ENCODE data around the gene TBXAS1. TPM values are rescaled to one million over a fixed set of nuclear protein-coding genes. Genes with fewer than 3 reads are reported as not detected.

Gene TBXAS1
- total and polyA plus RNA-seq, 5 experiments from 2014 or later, result 0.41 to 2.7 (median 1.1) TPM

DNA sequence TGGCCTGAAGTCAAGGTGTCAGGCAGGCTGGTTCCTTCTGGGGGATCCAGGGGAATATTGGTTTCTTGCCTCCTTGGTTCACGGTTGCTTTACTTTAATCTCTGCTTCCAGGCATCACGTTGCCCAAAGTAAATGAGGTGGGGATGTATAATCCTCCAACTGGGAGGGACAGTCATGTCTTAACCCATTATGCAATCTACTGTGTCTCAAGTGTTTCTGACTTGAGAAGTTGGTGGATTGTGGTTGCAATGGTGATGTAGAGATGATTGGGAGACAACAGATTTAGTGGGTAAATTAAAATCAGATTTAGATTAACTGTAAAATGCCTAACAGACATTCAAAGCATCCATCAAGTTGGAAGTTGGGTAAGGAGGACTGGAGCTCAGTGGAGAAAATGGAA lies 32.7 kb downstream of the TBXAS1 start:
- ATAC-seq (no peak), DNase-seq (no peak)
- H3K4me3 Mint-ChIP-seq, result no peak overlapping the region
- POLR2A ChIA-PET, result no interaction called here
- peaks cover 6 to 36% (median 8%) of the 10 kb centered on the region in 4 donors for H3K4me1 Mint-ChIP-seq
- peaks cover 0 to 5% (median 0%) of the 10 kb centered on the region in 3 donors for H3K36me3 Mint-ChIP-seq
- H3K27me3 Mint-ChIP-seq, result peaks cover 2 to 19% (median 5%) of the 10 kb centered on the region in 5 donors
- peaks cover 0 to 15% (median 10%) of the 10 kb centered on the region in 9 donors for H3K9me3 Mint-ChIP-seq
- no peak overlapping the region for H3K27ac Mint-ChIP-seq

DNA sequence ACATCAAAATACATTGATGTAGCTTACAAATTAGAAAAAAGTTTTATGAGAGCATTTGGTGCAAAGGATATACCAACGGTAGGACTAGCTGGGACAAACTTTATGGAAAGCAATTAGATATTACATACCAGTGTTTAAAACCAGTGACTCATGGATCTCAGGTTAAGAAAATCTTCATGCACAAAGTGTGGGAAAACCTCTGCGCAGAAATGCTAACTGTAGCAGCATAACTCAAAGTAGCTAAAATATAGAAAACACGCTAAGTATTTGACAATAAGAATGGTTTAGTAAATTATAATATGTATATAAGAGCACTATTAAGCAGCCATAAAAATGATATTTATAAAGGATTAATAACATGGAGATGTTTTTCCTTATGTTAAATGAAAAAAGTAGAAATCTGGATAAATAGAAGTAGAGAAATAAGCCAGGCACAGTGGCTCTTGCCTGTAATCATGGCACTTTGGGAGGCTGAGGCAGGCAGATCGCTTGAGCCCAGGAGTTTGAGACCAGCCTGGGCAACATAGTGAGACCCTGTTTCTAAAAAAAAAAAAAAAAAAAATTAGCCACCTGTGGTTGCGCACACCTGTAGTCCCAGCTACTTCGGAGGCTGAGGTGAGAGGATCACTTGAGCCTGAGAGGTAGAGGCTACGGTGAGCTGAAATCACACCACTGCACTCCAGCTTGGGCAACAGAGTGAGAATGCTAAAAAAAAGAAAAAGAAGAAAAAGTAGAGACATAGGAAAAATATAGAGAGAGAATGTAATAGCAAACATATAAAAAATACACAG lies 37.2 kb downstream of the TBXAS1 start:
- Mint-ChIP-seq H3K9me3 (peaks cover 0 to 15% (median 10%) of the 10 kb centered on the region in 9 donors), H3K4me1 (peaks cover 0 to 21% (median 2%) of the 10 kb centered on the region in 4 donors), H3K27ac (peak overlapping the region in 1 of 10 donors; percentile 24), H3K36me3 (peaks cover 0 to 5% (median 0%) of the 10 kb centered on the region in 3 donors), H3K4me3 (no peak overlapping the region), H3K27me3 (peaks cover 2 to 19% (median 5%) of the 10 kb centered on the region in 5 donors)
- POLR2A ChIA-PET, result no interaction called here
- DNase-seq, result no peak
- ATAC-seq, result no peak

DNA sequence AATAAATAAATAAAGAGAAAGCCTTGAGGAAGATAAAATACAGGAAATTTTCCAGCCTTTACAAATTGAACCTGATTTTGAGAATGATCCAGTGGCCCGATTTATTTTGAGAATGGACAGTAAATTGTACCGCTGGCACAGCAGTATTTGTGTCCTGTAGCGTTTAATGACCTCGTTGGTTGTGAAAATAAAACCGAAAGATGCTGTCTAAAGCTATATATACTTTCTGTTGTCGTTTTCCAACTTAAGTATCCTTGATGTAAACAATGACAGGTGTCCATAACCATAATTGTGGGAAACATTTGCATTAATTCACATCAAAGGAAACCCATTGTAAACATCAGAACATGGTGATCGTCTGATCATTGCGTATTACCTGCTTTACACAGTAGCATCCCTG lies 38.8 kb downstream of the TBXAS1 start:
- Mint-ChIP-seq H3K27ac (no peak overlapping the region), H3K27me3 (peaks cover 0 to 9% (median 3%) of the 10 kb centered on the region in 5 donors), H3K4me1 (peaks cover 0 to 11% (median under 1%) of the 10 kb centered on the region in 4 donors), H3K36me3 (peaks cover 0 to 5% (median 0%) of the 10 kb centered on the region in 3 donors), H3K9me3 (peaks cover 0 to 15% (median 10%) of the 10 kb centered on the region in 9 donors), H3K4me3 (no peak overlapping the region)
- no peak for ATAC-seq
- POLR2A ChIA-PET, result no interaction called here
- no peak for DNase-seq

DNA sequence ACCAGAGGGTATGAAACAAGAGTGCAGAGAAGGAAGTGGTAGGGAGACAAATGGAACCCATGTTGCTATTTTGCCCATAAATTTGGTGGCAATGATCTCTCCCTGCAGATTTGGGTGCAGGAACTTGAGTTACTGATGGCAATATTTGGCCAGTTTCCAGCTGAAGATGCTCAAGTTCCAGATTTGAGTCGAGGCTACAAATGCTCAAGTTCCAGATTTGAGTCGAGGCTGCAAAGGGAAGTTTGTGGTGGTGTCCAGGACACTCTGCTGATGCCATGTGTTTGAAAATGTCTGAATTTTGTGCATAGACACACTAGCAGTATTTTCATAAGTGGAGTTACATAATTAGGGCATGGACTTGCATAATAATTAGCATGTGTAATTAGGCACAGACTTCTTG lies 40.8 kb downstream of the TBXAS1 start:
- peaks cover 0 to 4% (median 0%) of the 10 kb centered on the region in 9 donors for H3K9me3 Mint-ChIP-seq
- peaks cover 0 to 5% (median 2%) of the 10 kb centered on the region in 5 donors for H3K27me3 Mint-ChIP-seq
- H3K4me1 Mint-ChIP-seq, result peaks cover 0 to 19% (median under 1%) of the 10 kb centered on the region in 4 donors
- ATAC-seq, result no peak
- no peak overlapping the region for H3K27ac Mint-ChIP-seq
- no peak for DNase-seq
- POLR2A ChIA-PET, result no interaction called here
- H3K4me3 Mint-ChIP-seq, result no peak overlapping the region
- peaks cover 0 to 4% (median 0%) of the 10 kb centered on the region in 3 donors for H3K36me3 Mint-ChIP-seq

DNA sequence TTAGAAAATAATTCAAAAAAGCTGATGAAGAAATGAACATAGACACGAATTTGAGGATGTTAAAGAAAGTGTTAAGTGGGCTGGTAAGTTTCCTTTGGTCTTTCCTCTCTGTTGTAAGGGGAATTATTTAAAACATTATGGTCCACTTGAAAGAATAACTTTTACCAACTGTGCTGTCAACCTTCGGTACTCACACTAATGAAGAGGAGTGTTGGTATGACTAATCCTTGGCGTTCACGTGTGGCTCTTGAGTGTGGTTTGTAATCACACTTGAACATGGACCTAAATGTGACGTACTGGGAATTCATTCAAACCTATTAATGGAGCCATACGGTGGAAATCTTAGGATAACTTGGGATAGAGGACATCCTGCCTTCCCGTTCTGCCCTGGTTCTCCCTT lies 41.3 kb downstream of the TBXAS1 start:
- ATAC-seq (no peak), DNase-seq (no peak)
- H3K9me3 Mint-ChIP-seq, result no peaks in the 10 kb centered on the region
- H3K4me1 Mint-ChIP-seq, result peaks cover 0 to 20% (median 0%) of the 10 kb centered on the region in 4 donors
- H3K4me3 Mint-ChIP-seq, result no peak overlapping the region
- no peak overlapping the region for H3K27ac Mint-ChIP-seq
- POLR2A ChIA-PET, result no interaction called here
- H3K27me3 Mint-ChIP-seq, result peaks cover 0 to under 1% (median 0%) of the 10 kb centered on the region in 5 donors
- H3K36me3 Mint-ChIP-seq, result no peaks in the 10 kb centered on the region

DNA sequence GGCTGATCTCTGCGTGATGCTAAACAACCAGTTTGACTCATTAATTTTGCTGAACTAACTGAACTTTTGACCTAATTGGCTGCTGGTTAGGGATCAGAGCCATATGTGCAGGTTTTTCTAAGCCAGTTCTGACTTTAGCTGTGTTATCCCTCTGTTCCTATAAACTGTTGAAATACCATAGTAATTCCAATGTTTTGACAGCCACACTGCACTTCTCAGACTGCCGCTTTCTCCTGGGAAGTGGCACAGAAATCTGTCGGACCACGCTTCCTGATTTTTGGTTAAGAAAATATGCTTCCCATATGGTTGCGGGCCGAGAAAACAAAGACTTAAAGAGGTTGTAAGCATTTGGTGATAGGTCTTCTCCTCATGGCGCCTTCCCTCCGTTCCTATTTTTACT lies 42.3 kb downstream of the TBXAS1 start:
- DNase-seq (no peak), ATAC-seq (no peak)
- no peak overlapping the region for H3K27ac Mint-ChIP-seq
- H3K36me3 Mint-ChIP-seq, result no peaks in the 10 kb centered on the region
- no peaks in the 10 kb centered on the region for H3K27me3 Mint-ChIP-seq
- no peak overlapping the region for H3K4me3 Mint-ChIP-seq
- POLR2A ChIA-PET, result no interaction called here
- H3K4me1 Mint-ChIP-seq, result peaks cover 0 to 29% (median 0%) of the 10 kb centered on the region in 4 donors
- no peaks in the 10 kb centered on the region for H3K9me3 Mint-ChIP-seq

DNA sequence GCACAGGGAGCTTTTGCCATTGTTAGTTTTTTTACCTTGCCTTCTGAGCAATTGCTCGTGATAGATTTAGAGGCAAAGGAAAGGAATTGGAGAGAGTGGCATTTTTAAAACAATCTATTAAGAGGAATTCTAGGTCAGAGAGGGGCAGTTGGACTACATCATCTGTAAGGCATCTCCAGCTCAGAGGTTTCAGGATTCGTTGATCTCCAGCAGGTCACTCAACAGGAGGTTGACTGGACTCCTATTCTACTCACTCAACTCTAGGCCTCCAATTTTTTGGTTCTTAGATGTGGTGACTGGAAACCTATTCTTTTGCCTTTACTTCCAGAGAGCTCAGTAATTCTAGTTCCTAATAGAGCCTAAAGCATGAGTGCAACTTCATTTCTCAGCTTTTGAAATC lies 42.8 kb downstream of the TBXAS1 start:
- POLR2A ChIA-PET, result no interaction called here
- no peak for ATAC-seq

DNA sequence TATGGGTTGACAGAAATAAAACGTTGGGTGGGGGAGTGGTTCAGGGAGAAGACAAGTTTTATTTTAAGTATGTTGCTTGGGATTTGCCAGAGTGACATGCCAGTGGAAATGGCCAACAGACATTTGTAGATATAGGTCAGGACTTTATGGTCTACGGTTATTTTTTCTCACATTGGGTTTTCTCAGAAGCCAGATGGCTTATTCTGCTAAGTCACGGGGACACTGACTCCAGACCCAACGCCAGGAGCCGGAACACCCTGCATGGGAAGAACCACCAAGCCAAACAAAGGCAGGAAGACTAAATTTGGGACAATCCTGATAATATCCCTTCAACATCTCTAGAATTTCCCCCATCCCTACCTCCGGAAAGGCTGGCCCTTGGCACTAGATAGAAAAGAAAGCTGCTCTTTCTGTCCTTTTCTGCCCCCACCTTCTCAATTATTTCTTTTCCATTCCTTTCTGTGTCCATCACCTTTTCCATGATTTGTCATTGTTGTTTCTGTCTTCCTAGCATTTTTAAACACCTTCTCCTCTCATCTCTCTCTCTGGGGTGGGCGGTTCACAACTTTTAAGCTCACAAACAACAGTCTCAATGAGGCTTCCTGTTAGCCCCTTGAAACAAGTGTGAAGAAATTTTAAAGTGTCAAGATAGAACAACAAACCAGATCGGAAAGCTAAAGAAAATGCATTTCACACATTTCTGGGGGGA lies 44.7 kb downstream of the TBXAS1 start:
- Mint-ChIP-seq H3K4me3 (peak overlapping the region in 1 of 10 donors; percentile 26), H3K9me3 (no peaks in the 10 kb centered on the region), H3K27ac (peak overlapping the region in 2 of 10 donors; percentile 21 to 28), H3K36me3 (no peaks in the 10 kb centered on the region), H3K4me1 (peaks cover 0 to 38% (median 1%) of the 10 kb centered on the region in 4 donors), H3K27me3 (no peaks in the 10 kb centered on the region)
- ATAC-seq (no peak), DNase-seq (no peak)
- POLR2A ChIA-PET, result no interaction called here

More for the DNA sequence above, 42.8 kb downstream of the TBXAS1 start:
- H3K4me1 Mint-ChIP-seq, result peaks cover 0 to 34% (median 0%) of the 10 kb centered on the region in 4 donors
- H3K4me3 Mint-ChIP-seq, result no peak overlapping the region
- H3K9me3 Mint-ChIP-seq, result no peaks in the 10 kb centered on the region
- H3K27me3 Mint-ChIP-seq, result no peaks in the 10 kb centered on the region
- H3K27ac Mint-ChIP-seq, result no peak overlapping the region
- no peaks in the 10 kb centered on the region for H3K36me3 Mint-ChIP-seq
- DNase-seq, result no peak

DNA sequence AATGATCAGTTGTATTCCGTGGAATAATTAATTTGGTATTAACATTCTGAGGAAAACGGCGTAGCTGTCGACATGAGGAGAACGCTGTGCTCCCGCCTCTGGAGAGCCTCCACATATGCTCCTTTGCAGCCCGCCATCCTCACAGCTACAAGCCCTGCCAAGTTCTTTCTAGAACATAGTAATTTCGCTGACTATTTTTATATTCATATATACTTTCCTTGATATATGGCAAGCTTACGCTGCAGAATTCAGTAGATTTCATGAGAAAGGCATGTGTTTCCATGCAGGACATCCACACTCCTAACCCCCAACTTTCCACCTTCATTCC lies 45.2 kb downstream of the TBXAS1 start:
- H3K27me3 Mint-ChIP-seq, result no peaks in the 10 kb centered on the region
- no peaks in the 10 kb centered on the region for H3K36me3 Mint-ChIP-seq
- H3K27ac Mint-ChIP-seq, result peak overlapping the region in 1 of 10 donors; percentile 28
- H3K9me3 Mint-ChIP-seq, result no peaks in the 10 kb centered on the region
- no peak overlapping the region for H3K4me3 Mint-ChIP-seq
- POLR2A ChIA-PET, result no interaction called here
- peaks cover 0 to 38% (median 1%) of the 10 kb centered on the region in 4 donors for H3K4me1 Mint-ChIP-seq
- DNase-seq, result no peak
- ATAC-seq, result no peak

DNA sequence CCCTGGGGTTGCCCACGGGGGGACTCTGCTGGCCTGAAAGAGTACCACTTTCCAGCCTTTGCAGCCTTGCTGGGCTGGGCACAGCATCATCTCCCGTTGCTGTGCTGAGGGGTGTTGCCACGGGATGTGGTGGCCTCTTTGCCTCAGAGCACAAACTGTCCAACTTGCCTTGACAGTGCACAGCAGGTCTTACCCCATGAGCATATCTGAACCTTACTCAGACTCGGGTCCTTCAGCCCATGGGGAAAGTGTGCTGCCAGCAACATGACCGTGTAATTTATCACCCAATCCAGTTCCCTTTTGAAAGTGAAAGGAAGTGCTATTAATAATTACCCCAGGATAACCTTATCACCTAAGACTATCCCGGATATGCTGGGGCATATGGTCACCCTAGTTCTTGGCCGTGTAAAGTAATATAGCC lies 46.8 kb downstream of the TBXAS1 start:
- Mint-ChIP-seq H3K4me3 (no peak overlapping the region), H3K36me3 (no peaks in the 10 kb centered on the region), H3K27ac (no peak overlapping the region), H3K27me3 (peaks cover 0 to 3% (median 0%) of the 10 kb centered on the region in 5 donors), H3K4me1 (peaks cover 0 to 30% (median 1%) of the 10 kb centered on the region in 4 donors), H3K9me3 (no peaks in the 10 kb centered on the region)
- POLR2A ChIA-PET, result no interaction called here
- DNase-seq, result no peak
- ATAC-seq, result no peak

DNA sequence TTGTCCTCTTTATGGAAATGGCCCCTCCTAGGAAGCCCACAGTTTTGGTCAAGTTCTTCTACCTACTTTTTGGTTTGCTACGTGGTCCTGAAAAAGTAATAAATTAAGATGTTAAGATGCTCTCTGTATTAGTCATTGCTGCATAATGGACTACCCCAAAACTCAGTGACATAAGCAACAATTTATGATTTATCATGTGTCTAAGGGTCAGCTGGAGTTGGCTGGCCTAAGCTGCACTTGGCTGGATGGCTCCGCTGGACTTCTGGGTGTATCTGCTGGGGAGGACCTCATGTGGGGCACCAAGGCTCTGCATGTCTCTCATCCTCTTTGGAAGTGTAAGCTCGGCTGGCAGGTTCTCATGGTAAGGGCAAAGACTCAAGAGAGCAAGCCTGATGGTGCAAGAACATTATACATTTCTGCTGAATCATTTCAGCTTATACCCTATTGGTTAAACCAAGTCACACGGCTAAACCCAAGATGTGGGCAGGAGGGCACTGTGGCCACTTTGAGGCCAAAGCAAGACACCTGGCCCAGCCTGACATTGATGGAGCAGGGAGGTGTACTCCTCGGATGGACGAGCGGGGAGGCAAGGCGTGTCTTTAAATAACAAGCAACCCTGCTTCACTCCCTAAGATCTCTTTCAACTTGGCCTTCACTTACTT lies 47.7 kb downstream of the TBXAS1 start:
- POLR2A ChIA-PET, result no interaction called here
- Mint-ChIP-seq H3K4me1 (peaks cover 0 to 34% (median 1%) of the 10 kb centered on the region in 4 donors), H3K36me3 (no peaks in the 10 kb centered on the region), H3K9me3 (no peaks in the 10 kb centered on the region), H3K27me3 (peaks cover 0 to 3% (median 2%) of the 10 kb centered on the region in 5 donors), H3K4me3 (no peak overlapping the region), H3K27ac (peak overlapping the region in 1 of 10 donors; percentile 9)
- ATAC-seq (no peak), DNase-seq (no peak)

DNA sequence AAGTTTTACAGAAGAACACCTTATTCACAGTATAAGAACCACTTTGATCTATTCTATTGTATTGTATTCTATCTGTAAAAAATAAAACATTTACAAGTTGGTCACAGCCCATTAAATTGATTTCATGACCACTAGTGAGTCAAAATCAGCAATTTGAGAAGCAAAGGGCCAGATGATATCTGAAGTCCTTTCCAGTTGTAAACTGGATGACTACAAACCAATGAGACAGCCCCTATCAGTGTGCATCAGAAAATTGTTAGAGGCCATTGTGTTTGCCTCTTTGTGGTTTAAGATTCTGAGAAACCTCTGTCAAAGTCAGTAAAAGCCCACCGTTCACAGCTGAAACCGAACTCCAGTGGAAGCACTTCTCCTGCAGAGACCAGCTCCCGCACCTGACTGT lies 54.8 kb downstream of the TBXAS1 start:
- no peak for DNase-seq
- H3K4me3 Mint-ChIP-seq, result no peak overlapping the region

More for the DNA sequence above, 54.8 kb downstream of the TBXAS1 start:
- Mint-ChIP-seq H3K27ac (no peak overlapping the region), H3K36me3 (peaks cover 0 to 5% (median 2%) of the 10 kb centered on the region in 3 donors), H3K9me3 (peaks cover 0 to 3% (median 0%) of the 10 kb centered on the region in 9 donors), H3K27me3 (peaks cover 0 to 12% (median 6%) of the 10 kb centered on the region in 5 donors), H3K4me1 (peaks cover 0 to 54% (median 4%) of the 10 kb centered on the region in 4 donors)
- no peak for ATAC-seq
- POLR2A ChIA-PET, result no interaction called here
